ENCODE results near the gene CYTH3.
"Not testable (repeated sequence)": the region's sequence is repeated elsewhere in the genome, so short reads cannot be mapped to it uniquely, and the experiment has no call there.

The CYTH3 gene

DNA sequence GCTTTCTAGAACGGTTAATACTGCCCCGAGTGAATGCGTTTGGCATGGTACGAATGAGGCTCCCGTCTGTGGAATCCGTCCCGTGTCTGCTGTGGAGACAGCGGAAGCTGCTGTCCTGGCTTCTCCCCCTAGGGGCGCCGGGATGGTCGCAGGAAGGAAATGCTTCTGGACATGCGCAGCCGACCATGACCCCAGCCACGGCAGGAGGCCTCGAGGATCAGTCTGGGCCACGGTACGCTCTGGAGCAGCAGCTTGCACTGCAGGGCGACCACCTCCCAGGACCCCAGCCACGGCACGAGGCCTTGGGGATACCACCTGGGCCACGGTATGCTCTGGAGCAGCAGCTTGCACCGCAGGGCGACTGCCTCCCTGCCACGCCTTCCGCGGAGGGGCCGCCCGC, 107.9 kb downstream of the CYTH3 start:
- no peak for DNase-seq

DNA sequence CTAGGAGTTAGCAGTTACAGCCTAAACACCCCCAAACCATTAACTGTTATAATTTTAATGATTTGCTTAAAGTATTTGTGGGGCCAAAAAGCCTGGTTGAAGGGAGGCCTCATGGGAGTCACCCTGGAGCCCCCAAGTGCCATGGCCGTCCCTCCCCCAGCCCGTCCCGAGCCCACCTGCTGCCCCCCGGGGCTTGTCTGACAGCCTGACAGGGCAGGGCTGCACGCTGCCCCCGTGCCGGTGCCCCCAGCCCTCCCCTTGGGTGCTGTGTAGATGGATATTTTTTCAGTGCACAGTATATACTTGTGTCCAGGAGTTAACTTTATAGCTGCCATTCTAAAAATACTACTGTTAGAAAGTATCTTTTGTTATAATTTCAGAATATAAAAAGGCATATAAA, 108.4 kb downstream of the CYTH3 start:
- no peak for DNase-seq

DNA sequence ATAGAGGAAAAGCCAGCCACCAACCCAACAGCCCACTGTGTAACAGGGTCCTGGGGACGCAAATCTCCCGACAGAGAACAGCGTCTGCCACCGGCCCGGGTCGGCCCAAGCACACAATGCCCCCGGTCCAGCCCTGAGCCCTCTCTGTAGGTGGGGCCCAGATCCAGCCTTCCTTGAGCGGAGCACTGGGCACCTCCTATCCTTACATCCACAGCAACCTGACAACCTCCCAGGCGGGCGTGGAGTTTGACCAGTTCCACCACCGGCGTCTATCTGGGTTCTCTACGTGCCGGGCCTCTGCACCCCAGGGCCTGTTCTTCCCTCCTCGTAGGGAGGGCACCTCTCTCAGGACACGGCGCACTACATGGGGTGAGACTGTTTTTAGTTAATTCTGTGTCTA, 109.0 kb downstream of the CYTH3 start:
- no peak for DNase-seq

DNA sequence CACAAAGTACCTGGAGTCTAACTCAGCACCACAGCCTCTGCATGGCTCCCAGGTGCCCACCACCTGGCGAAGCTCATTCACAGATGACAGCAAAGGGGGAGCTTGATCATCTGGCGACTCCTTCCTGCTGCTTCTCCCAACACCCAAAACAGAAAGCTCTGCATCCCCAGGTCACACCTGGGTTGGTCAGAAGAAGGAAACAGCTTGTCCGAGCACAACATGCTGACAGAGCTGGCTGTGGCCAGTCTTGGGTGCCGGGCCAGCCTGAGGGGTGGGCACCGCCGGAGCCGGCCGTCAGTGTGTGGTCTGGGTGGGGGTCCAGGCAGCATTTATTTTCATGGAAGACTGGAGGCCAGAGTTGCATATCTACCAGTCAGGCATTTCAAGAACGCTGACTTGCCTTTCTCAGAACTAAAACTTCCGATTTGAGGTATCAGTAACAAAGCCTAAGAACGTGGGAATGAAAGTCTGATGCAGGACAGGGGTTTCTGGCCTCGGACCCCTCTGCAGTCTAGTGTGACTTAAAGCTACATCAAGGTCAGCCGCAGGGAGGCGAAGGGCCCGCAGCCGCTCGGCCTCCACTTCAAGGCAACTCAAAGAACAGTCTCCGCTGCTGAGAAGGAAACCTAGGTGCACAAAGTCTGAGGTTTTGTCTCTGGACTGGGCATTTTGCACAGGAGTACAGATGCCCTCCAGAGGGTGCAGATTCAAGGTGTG, 109.6 kb downstream of the CYTH3 start:
- DNase-seq = no peak

DNA sequence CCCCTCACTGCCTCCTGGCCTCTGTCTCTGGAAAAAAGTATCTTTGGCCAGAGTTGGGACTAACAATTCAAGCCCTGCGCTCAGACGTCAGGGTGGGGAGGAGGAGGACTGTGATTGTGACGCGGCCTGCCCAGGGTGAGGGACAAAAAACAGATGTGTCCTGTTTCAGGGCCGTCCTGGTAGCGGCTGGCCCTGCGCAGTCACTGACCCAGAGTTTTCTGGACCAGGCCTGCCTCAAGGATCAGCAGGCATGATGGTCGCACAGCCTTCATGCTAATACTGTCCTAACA, 110.1 kb downstream of the CYTH3 start:
- DNase-seq = no peak

DNA sequence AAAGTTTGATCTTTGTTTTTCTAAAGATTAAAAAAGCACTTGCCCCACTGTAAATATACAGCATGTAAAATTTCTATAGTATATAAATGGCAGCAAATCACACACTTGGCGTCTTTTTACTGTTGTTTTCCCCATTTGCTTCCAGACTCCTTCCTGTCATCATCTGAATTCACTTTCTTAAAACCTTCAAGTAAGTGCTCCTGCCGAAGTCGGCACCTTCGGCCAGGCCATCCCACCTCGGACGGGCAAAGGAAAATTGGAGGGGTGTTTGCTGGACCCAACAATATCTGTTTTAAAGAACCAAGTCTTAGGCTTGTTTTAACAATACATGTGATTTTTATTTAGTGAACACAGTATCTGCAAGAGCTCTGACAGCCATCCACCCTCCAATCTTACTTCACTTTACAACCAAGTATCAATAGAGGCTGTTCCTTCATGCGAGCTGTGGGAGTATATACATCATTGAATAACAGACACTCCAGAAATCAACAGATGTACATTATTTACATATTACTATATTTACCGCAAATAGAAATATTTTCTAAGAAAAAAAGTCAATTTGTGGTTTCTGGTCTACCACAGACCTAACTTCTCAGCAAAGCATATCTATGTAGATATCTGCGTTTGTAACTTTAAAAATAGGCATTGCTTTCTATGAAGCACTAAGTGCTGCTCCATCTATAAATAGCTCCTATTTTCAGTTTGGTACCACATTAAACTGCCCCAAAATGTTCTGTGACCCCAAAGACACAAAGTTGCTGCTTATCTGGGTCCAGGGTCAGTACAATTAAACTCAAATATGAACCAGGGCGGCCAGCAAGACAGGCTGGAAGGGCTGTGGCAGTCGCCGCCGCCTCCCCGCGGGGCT, 110.7 kb downstream of the CYTH3 start:
- peak in 1 of 5 experiments; percentile 39 for DNase-seq

DNA sequence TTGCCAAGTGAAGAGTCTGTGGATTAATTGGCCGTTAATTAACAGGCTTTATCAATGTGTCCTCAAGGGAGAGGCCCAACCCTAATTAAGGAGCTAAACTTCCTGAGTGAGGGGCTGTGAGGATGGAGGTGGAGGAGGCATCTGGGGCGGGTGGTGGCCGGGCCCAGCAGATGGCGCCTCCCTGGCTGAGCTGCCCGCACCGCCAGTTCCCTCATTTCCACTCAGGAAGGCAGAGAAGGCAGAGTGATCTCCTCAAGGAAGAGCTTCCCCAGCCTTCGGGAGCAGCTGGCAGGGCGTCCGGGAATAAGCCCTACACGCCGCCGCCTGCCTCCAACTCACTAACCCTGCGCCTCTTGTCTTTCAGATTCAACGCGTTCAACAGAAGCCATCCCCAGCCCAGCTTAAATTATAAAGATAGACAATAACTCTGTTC, 112.2 kb downstream of the CYTH3 start:
- DNase-seq = no peak

DNA sequence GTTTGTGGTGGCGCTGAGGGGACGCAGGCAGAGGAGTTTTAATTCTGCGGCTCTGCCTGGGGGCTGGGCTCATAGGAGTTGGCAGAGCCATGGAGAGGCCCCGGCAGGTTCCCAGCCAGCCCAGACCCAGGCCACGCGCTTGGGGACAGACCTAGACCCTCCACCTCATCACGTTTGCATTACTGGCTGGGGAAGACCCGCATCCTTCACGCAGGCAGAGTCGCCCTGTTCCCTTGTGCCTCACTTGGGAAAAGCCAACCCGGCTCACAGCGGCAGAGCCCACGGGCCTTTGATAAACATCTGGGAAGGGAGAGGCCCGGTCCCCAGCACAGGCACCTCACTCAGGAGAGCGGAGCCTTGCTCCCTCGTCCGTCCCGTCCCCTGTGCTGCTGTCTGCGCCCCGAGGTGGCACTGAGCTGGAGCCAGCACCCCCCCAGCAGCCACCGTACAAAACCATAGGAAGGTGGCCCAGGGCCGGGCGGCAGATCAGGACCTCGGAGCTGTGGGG, 112.8 kb downstream of the CYTH3 start:
- DNase-seq = no peak

DNA sequence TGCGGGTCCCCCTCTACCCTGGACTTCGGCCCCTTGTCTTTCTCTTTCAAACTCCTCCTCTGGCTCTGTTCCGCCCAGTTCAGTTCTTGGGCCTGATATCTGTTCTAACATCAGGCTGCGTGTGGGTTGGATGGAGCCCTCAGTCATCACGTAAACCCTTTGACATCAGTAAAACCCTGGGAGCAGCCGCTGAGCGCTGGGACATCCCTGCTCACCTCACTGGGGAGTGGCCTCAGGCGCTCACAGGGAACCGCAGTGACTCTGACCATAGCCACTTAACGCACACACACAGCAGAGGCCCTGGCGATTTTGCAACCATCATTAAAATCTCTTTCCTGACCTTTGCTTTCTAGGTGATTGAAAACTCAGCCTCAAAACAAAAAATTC, 113.3 kb downstream of the CYTH3 start:
- DNase-seq = no peak

DNA sequence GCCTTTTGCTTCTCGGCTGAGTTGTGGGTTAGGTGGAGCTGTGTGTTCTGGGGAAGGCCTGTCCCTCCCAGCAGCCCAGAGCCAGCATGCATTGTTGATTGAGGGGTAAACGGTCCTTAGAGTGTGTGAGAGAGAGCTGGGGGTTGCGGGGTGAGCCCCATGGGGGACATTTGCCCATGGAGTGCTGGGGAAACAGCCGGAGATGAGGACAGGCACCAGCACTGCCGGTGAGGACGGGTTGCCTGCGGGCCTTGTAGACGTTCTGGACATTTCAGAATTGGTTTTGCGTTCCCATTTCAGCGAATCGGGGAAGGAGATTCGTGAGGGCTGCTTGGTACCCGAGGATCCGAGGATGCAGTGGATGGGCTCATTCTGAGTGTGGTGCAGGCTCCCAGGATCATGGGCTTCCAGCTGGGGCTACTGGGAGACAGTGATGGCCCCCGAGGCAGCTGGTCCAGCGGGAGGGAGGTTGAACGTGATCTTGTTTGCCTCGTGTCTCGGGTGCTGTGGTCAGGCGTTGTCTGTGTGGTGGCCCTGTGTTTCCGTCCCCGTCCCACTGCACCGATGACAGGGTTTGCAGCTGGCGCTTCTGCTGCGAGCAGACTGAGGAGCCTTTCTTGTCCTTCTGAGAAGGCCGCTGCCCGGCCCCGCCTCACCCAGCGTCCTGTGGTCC, 113.9 kb downstream of the CYTH3 start:
- no peak for DNase-seq

DNA sequence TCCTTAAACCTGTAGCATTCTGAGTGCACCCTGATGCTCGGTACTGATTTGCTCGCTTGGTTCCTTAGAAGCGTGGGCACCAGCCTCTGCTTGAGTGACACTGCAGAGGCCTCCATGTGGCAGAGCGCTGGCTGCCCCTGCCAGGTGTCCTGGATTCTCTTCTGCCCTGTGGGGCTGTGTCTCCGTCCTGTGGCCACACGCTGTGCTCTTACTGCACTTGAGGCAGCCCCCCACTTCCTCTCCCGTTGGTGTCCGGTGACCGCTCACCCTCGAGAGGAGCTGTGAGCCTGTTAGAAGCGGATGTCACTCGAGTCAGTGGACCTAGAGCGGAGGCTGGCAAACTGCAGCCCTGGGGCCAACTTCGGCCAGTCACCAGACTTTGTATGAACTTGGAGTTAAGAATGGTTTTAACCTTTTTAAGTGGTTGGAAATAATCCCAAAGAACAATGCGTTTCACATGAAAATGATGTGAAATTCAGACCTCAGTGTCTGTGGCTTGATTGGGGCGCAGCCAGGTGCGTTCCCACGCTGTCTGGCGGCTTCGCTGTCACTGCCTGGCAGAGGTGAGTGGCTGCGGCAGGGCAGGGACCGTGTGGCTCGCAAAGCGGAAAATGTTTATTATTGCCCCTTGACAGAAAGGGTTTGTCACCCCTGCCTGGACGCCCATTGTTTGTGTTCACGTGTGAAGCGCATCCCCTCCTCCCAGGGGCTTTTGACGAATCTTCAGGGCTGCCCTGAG, 114.6 kb downstream of the CYTH3 start:
- no peak for DNase-seq

DNA sequence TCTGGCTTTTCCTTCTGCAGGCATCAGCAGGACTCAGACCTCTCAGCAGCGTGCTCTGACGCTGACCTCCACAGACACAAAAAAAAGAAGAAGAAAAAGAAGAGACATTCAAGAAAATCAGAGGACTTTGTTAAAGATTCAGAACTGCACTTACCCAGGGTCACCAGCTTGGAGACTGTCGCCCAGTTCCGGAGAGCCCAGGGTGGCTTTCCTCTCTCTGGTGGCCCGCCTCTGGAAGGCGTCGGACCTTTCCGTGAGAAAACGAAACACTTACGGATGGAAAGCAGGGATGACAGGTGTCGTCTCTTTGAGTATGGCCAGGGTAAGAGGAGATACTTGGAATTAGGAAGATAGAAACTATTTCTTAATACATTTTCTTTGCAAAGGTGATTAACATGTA, 115.7 kb downstream of the CYTH3 start:
- no peak for DNase-seq

DNA sequence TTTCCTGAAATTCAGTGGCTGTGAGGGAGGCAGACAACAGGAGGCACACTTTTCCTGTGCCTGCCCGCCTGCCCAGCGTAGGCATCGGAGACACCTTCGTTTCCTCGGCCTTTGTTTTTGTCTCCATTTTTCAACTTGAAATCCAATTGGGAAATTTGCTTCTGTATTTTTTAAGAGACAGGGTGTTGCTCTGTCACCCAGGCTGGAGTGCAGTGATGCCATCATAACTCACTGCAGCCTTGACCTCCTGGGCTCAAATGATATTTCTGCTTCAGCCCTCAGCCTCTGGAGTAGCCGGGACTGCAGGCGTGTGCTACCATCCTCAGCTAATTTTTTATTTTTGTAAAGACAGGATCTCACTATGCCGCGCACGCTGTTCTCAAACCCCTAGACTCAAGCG, 116.8 kb downstream of the CYTH3 start:
- no peak for DNase-seq

DNA sequence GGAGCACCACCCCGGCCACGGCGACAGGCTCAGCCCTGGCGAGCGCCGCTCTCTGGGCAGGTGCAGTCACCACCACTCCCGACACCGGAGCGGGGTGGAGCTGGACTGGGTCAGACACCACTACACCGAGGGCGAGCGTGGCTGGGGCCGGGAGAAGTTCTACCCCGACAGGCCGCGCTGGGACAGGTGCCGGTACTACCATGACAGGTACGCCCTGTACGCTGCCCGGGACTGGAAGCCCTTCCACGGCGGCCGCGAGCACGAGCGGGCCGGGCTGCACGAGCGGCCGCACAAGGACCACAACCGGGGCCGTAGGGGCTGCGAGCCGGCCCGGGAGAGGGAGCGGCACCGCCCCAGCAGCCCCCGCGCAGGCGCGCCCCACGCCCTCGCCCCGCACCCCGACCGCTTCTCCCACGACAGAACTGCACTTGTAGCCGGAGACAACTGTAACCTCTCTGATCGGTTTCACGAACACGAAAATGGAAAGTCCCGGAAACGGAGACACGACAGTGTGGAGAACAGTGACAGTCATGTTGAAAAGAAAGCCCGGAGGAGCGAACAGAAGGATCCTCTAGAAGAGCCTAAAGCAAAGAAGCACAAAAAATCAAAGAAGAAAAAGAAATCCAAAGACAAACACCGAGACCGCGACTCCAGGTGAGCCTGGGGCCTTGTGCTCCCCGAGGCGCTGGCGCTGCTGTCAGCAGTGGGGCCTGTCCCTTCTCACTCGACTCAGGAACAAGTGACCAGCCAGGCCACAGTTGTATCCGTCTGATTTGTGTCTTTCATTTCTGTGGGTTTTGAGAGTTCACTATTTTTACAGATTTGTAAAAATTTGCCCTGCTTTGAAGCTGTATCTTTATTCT, 117.7 kb downstream of the CYTH3 start:
- no peak for DNase-seq

DNA sequence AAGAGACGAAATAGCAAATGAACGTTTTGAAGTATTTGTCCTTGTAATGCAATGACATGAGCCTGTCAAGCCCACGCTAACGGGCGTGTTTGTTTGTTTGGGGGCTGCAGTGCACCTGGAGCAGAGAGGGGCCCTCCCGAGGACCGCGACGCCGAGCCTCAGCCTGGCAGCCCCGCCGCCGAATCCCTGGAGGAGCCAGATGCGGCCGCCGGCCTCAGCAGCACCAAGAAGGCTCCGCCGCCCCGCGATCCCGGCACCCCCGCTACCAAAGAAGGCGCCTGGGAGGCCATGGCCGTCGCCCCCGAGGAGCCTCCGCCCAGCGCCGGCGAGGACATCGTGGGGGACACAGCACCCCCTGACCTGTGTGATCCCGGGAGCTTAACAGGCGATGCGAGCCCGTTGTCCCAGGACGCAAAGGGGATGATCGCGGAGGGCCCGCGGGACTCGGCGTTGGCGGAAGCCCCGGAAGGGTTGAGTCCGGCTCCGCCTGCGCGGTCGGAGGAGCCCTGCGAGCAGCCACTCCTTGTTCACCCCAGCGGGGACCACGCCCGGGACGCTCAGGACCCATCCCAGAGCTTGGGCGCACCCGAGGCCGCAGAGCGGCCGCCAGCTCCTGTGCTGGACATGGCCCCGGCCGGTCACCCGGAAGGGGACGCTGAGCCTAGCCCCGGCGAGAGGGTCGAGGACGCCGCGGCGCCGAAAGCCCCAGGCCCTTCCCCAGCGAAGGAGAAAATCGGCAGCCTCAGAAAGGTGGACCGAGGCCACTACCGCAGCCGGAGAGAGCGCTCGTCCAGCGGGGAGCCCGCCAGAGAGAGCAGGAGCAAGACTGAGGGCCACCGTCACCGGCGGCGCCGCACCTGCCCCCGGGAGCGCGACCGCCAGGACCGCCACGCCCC, 118.5 kb downstream of the CYTH3 start:
- no peak for DNase-seq

DNA sequence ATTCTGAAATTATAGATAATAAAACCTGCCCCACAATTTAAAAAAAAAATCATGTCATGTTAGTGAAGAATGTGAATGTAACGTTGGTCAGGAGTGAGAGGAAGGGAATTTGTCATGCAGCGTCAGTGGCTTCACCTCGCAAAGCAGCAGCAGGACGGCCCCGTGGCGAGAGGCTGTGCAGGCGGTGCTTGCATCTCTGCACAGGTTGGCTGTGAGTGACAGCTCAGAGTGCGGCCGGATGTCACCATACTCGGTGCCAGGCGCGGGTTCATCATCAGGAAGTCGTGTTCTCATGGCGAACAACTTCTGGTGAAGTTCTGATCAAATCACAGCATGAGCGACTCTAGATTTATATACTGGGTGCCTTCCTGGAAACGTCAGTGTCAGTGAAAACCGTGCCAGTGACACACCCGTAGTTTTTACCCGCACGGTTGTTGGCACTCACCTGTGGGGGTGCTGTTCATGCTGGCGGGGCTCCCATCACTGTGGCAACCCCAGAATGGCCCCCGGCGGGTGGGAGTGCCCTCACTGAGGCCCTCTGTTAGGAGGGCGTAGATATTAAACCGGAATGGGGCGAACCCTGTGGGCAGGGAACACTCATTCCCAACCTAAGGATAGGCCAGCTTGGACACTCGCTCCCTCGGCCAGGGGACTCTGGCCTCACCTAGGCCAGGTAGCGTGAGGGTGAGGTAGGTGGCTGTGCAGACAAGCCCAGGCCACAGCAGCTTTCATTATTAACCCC, 120.3 kb downstream of the CYTH3 start:
- DNase-seq = no peak

DNA sequence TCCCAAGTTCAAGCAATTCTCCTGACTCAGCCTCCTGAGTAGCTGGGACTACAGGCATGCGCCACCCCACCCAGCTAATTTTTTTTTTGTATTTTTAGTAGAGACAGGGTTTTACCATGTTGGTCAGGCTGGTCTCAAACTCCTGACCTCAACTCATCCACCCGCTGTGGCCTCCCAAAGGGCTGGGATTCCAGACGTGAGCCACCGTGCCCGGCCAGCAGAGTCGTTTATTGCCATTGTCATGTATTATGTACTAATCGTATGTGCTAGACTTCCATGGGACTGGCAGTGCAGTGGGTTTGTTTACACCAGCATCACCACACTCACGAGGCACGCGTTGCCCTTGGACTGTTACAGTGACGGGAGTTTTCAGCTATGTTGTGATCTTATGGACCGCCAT, 120.9 kb downstream of the CYTH3 start:
- DNase-seq = not testable (repeated sequence)

DNA sequence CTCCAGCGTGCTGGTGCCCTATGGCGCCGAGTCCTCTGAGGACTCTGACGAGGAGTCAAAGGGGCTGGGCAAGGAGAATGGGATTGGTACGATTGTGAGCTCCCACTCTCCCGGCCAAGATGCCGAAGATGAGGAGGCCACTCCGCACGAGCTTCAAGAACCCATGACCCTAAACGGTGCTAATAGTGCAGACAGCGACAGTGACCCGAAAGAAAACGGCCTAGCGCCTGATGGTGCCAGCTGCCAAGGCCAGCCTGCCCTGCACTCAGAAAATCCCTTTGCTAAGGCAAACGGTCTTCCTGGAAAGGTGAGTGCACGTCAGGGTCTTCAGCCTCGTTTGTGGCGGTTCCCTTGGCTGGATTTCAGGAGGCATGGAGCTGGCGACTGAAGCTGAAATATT, 122.4 kb downstream of the CYTH3 start:
- DNase-seq = no peak

DNA sequence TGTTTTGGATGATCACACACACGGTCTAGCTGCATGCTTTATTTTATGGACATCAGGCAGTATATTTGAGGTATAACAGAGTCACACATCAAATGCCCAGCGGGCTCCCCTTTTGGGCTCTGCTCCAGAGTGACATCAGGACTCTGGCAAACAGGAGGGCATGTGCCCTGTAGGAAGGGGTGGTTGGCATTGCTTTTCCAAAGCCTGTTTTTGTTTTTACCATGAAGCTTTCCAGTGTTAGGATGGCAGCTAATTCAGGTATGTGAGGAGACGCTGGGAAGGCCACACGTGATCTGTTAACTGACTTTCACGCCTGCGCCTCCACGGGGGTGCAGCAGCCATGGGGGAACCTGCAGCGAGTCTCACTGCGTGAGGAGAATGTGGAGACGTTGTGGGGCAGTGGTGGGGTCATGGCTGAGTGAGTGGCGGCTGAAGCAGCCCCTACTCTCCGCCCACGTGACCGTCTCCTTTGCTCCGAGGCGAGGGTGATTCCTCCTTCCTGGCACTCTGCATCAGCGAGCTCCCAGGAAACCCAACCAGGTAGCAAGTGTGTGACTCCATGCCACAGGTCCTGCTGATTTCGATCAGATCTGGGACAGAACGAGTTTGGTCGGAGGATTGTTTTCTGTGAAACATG, 123.6 kb downstream of the CYTH3 start:
- no peak for DNase-seq

DNA sequence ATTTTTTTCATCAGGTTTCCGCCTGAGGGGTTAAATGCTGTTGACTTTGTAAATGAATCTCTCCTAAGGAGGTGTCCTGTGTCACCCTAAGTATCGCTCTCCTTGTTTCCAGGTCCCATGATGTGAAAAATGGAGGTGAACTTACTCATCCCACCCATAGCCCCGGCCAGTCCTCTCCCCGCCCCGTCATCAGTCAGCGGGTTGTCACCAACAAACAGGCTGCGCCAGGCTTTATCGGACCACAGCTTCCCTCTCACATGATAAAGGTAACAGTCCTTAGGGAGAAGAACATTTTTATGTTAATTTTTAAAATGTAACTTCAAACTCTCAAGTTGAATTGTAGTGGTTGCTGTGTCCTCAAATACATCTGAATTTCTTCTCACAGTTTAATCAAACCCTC, 124.8 kb downstream of the CYTH3 start:
- DNase-seq = no peak

Measured in T-helper 2 cell (primary cell).